GM18907 (cell line): ENCODE results near the gene RERE.

Experiments used
- ATAC-seq: cut with Tn5 transposase; IDR thresholded peaks from one replicate; pipeline ENCODE4 v1.9.1; 2021; ENCODE audit warnings: mild to moderate bottlenecking, moderate library complexity; ENCODE audit not compliant: unreplicated experiment

The RERE gene

DNA sequence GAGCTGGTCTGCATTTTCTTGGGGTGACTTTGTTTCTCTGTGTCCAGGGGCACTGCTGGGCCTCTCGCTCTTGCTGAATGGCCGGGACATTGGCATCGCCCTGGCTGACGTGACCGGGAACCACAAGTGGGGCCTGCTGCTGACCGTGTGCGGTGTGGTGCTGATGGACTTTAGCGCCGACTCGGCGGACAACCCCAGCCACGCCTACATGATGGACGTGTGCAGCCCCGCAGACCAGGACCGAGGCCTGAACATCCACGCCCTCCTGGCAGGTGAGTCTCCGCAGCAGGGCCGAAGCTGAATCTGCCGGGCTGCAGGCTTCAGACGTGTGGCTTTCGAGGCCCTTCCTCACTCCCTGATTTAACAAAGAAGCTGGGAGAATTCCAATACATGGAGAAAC is 491.7 kb downstream of the RERE start:
- ATAC-seq = no peak

GRCh38 chr1:8324176-8324810 is 493.1 kb downstream of the RERE start:
- no peak for ATAC-seq

GRCh38 chr1:8323706-8324105 is 493.7 kb downstream of the RERE start:
- ATAC-seq = no peak

GRCh38 chr1:8321612-8322011 is 495.8 kb downstream of the RERE start:
- ATAC-seq = no peak

GRCh38 chr1:8318436-8318835 is 499.0 kb downstream of the RERE start:
- ATAC-seq = no peak

DNA sequence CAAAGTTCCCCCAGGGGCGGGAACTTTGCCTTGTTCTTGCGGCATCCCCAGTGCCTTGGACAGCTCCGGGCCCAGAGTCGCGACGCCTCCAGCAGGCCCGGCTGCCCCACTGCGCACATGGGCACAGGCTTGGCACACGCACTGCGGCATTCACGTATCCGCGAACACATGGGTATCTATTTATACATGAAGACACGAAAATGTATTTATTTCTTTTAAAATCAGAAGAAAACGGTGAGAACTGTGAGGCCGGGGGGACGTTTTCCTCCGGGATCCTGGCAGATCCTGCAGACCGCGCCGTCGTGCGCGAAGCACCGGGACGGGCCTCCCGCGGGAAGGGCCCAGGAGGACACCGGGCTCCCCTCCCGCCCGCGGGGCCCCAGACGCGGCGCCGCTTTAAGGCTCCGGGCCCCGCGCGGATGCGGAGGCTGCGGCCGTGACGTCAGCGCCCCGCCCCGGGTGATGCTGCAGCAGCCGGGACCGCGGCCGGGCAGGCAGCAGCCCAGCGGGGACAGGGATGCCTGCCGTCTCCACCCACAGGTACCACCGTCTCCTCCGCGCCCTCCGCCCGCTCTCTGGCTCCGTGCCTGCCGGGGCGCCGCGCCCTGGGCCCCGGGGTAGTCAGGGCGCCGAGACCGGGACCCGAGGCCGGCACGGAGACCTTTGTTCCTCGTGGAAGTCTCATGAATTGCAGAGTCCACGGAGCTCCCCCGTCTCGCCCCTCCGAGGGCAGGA is 499.6 kb downstream of the RERE start, which contains the start of gene SLC45A1:
Gene SLC45A1, plus strand, starts transcription at position 468 of the 735 bp plus-strand sequence. CDS start 6,216 bp downstream, outside the sequence.
- ATAC-seq = no peak

GRCh38 chr1:8315573-8316475 is 501.6 kb downstream of the RERE start:
- ATAC-seq = no peak

DNA sequence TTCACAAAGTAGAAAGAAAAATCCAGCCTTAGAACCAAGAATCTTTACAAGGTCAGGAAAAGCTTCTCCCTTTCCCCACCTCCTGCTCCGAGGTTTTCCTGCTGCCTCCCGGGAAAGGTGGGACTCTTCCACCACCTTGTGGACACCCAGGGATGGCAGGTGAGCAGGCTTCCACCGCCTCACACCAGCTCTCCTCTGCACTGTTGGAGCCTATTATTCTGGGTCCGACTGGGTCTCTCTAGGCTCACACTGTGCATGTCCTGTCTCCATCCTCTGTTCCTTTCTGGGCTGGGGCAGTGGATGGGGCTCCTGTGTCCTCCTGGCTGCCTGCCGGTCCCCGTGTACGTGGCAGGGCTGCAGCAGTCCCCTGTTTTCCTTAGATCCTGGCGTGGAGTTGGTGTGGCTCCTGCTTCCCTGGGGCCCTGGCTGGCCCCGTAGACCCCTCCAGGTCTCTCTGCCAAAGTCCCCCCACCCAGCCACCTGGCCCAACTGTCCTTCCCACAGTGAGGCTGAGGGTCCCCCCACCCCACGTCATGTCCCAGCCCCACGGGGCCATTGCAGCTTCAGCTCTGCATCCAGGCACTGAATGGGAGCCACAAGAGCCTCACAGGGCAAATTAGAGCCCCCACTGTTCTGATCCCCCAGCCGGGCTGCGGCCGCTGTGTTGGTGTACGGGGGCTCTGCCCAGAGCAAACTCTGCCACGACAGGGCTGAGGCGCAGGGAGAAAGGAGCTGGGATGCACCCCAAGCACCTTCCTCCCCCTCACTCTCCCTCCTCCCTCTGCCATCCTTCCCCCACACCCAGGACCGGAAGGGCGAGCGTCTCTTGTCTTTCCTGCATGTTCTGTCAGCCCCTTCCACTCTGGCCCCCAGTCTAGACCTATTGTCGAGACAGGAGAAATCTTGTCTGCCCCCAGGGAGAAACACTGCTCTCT is 502.8 kb downstream of the RERE start:
- no peak for ATAC-seq

DNA sequence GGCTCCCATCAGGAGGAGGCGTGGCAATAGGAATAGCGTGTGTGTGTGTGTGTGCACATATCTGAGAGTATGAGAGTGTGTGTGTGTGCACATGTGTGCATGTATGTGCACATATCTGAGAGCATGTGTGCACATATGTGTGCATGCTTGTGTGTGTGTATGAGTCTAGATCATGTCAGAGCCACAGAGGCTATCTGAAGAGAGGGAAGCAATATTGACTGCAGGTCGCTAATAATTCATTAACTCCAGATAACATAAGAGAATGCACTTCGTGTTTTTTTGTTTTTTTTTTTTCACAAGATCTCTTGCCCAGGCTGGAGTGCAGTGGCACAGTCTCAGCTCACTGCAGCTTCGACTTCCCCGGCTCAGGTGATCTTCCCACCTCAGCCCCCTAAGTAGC is 504.2 kb downstream of the RERE start:
- ATAC-seq = no peak

DNA sequence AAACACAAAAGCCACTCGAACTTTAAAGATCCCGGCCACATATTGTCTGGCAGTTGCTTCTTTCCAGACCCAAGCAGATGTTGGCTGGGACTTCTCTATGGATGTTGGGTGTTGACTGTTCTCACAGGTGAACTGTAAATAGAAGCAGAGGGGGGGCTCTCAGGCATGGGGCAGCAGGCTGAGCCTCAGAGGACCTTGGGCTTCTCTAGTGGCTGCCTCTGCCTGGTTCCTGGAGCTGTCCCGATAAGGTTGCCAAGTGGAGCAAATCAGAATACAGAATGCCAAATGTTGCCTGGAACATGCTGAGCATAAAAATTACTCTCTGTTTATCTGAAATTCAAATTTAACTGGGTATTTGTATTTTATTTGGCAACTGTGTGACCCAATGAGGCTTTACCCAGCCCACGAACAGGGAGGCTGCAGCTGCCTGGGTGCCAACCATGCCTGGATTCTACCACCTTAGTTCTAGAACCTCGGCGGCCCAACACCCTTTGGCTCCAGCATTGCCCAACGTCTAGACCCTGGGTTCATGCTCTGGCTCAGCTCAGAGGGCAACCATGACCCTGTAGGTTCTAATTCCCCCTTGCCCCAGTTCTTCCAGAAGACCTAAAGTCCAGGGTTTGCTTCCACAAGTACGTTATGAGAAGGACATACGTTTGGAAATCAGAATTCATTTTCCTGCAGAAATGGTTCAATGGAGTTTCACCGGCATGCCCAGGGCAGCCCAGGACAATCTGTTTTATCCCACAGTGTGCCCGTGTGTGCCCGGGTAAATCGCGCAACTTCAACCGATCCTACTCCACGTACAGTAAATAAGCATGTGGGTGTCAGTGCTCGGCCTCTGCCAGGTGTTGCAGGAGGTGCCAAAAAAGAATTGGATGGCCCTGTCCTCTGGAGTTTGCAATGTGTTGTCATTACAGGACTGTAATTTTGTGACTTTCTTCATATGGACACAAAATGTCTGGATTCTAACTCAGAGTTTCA is 504.9 kb downstream of the RERE start:
- ATAC-seq = no peak

- ATAC-seq = no peak
These were observed 506.2 kb downstream of the RERE start for GRCh38 chr1:8311068-8311718.

DNA sequence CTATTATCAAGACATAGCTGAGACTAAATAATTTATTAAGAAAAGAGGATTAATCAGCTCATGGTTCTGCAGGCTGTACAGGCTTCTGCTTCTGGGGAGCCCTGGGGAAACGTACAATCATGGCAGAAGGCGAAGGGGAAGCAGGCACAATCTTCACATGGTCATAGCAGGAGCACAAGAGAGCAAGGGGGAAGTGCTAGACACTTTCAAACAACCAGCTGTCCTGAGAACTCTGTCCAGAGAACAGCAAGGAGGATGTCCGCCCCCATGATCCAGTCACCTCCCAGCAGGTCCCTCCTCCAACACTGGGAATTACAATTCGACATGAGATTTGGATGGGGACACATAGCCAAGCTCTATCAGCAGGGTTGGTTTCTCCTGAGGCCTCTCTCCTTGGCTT is 509.8 kb downstream of the RERE start:
- no peak for ATAC-seq

DNA sequence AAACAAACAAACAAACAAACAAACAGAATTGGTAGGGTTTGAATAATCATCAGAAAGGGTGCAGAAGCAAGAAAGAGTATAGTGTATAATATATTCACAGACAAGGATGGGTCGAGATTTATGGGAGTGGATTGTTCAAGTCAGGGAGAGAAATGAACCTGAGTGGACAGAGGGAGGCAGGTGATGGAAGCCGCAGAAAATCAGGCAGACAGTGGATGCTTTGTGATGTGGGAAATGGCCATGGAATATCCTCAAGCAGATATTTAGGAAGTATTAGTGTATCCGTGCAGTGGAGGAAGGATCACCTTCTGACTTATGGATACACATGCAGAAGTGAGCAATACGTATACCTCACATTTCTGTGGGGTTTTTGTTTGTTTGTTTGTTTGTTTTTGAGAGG is 513.6 kb downstream of the RERE start:
- no peak for ATAC-seq

- ATAC-seq = no peak
These were observed 514.3 kb downstream of the RERE start for GRCh38 chr1:8303141-8303540.
